Renal cortex interstitium (tissue), 15 donors: Measurements from ENCODE around the gene ATR. TPM values are rescaled to one million over a fixed set of nuclear protein-coding genes. Genes with fewer than 3 reads are reported as not detected.
"Not testable (repeated sequence)": the region's sequence is repeated elsewhere in the genome, so short reads cannot be mapped to it uniquely, and the experiment has no call there.

ENCODE experiments used
- DNase-seq, 11 donors: peaks; one replicate each; pipeline ENCODE4 v3.0.0-alpha.2; 2013; ENCODE audit warnings: low read depth in 9 of 11, low spot score in 4 of 11; ENCODE audit errors: extremely low read depth in 1 of 11
- long read RNA-seq, 16 experiments: transcript quantifications; one replicate each; lab custom pipeline, GENCODE V29; 2026
- polyA plus RNA-seq, 3 donors: library from polyadenylated mRNA; unstranded; fragments of 120-200 nt; gene quantifications; one replicate each; pipeline ENCODE4 v1.2.1, GENCODE V29; 2013; ENCODE audit not compliant: insufficient read length in 3 of 3

Gene ATR
- polyA plus RNA-seq: 10 to 100 TPM; 24.0 to 37.0 (median 31.2) TPM
- long read RNA-seq, donor 1, partial matches to known transcripts: 5 of 5 reads
- long read RNA-seq, donor 1, other reads (novel, unspliced or antisense): 0 of 5 reads
- long read RNA-seq, donor 2: 0 reads
- long read RNA-seq, donor 3, partial matches to known transcripts: 5 of 5 reads
- long read RNA-seq, donor 3, other reads (novel, unspliced or antisense): 0 of 5 reads
- long read RNA-seq, donor 4, partial matches to known transcripts: 5 of 5 reads
- long read RNA-seq, donor 4, other reads (novel, unspliced or antisense): 0 of 5 reads
- long read RNA-seq, donor 5: 0 reads
- long read RNA-seq, donor 6, partial matches to known transcripts: 8 of 8 reads
- long read RNA-seq, donor 6, other reads (novel, unspliced or antisense): 0 of 8 reads
- long read RNA-seq, donor 7, partial matches to known transcripts: 9 of 9 reads
- long read RNA-seq, donor 7, other reads (novel, unspliced or antisense): 0 of 9 reads
- long read RNA-seq, donor 8, partial matches to known transcripts: 25 of 25 reads
- long read RNA-seq, donor 8, other reads (novel, unspliced or antisense): 0 of 25 reads
- long read RNA-seq, donor 9, partial matches to known transcripts: 5 of 5 reads
- long read RNA-seq, donor 9, other reads (novel, unspliced or antisense): 0 of 5 reads
- long read RNA-seq, donor 10, partial matches to known transcripts: 14 of 14 reads
- long read RNA-seq, donor 10, other reads (novel, unspliced or antisense): 0 of 14 reads
- long read RNA-seq, donor 11: 0 reads
- long read RNA-seq, donor 12: 0 reads
- long read RNA-seq, donor 13, partial matches to known transcripts: 12 of 12 reads
- long read RNA-seq, donor 13, other reads (novel, unspliced or antisense): 0 of 12 reads
- long read RNA-seq, donor 14: 0 reads
- long read RNA-seq, donor 15: 0 reads
- long read RNA-seq, donor 16, full-length matches to known transcripts: 1 of 37 reads
- long read RNA-seq, donor 16, partial matches to known transcripts: 36 of 37 reads
- long read RNA-seq, donor 16, other reads (novel, unspliced or antisense): 0 of 37 reads

- peak; percentile 82 to 96 (median 92) for DNase-seq
These were observed at the start of gene ATR for GRCh38 chr3:142578329-142579223. Gene ATR, minus strand, starts transcription at chr3:142578733. Its CDS starts 29 bp downstream, at chr3:142578704.

- no peak for DNase-seq
These were observed 48.4 kb upstream of the ATR start for GRCh38 chr3:142626971-142627370.

GRCh38 chr3:142625153-142625440 lies 46.6 kb upstream of the ATR start:
- DNase-seq: no peak

GRCh38 chr3:142624341-142625152 lies 46.0 kb upstream of the ATR start:
- DNase-seq: no peak

GRCh38 chr3:142623194-142623593 lies 44.7 kb upstream of the ATR start:
- DNase-seq: no peak

GRCh38 chr3:142622405-142622804 lies 43.9 kb upstream of the ATR start:
- DNase-seq: no peak

GRCh38 chr3:142618917-142619461 lies 40.5 kb upstream of the ATR start:
- DNase-seq: no peak

- no peak for DNase-seq
These were observed 36.6 kb upstream of the ATR start for GRCh38 chr3:142615171-142615570.

- no peak for DNase-seq
These were observed 35.6 kb upstream of the ATR start for GRCh38 chr3:142614059-142614626.

- DNase-seq: no peak
These were observed 35.0 kb upstream of the ATR start for GRCh38 chr3:142613491-142613890.

- no peak for DNase-seq
These were observed 32.7 kb upstream of the ATR start for GRCh38 chr3:142611206-142611605.

GRCh38 chr3:142609136-142609535 lies 30.6 kb upstream of the ATR start:
- DNase-seq: no peak

GRCh38 chr3:142608631-142609030 lies 30.1 kb upstream of the ATR start:
- no peak for DNase-seq

- DNase-seq: no peak
These were observed 26.4 kb upstream of the ATR start for GRCh38 chr3:142604940-142605339.

GRCh38 chr3:142603386-142603705 lies 24.8 kb upstream of the ATR start:
- not testable (repeated sequence) for DNase-seq

GRCh38 chr3:142602619-142603385 lies 24.3 kb upstream of the ATR start:
- no peak for DNase-seq

GRCh38 chr3:142601713-142602112 lies 23.2 kb upstream of the ATR start:
- DNase-seq: no peak
